Breast epithelium (tissue), 4 donors: ENCODE data around the gene PATZ1. TPM values are rescaled to one million over a fixed set of nuclear protein-coding genes. Genes with fewer than 3 reads are reported as not detected.
A peak's percentile ranks its signal among the peaks of the same experiment; 100 is the strongest.

Experiments used
- DNase-seq, 2 donors: peaks; one replicate each; pipeline ENCODE4 v3.0.0-alpha.2; 2019; ENCODE audit warnings: low spot score in 2 of 2
- H3K27ac ChIP-seq, 2 donors: fragments of 200-600 bp; sonication (generic) in 1 of 2; one replicate each; pipeline ENCODE4 v1.5.1; 2016 to 2019; ENCODE audit warnings: mild to moderate bottlenecking in 1 of 2
- H3K27me3 ChIP-seq, 2 donors: fragments of 200-600 bp; sonication (generic) in 1 of 2; one replicate each; pipeline versions ENCODE4 v1.5.1 to v1.6.0; 2017 to 2019; ENCODE audit warnings: control low read depth in 1 of 2, mild to moderate bottlenecking in 1 of 2
- H3K36me3 ChIP-seq: fragments of 200-600 bp; one replicate; pipeline ENCODE4 v1.5.1; 2019
- H3K4me1 ChIP-seq, 2 donors: fragments of 200-600 bp; sonication (generic); one replicate each; pipeline ENCODE4 v1.5.1; 2016 to 2019; ENCODE audit warnings: control low read depth in 1 of 2
- H3K4me3 ChIP-seq, 3 donors: fragments of 200-600 bp; sonication (generic); 1 replicate in 2 of 3; 2 replicates in 1 of 3; pipeline ENCODE4 v1.5.1; 2016 to 2019; ENCODE audit warnings: mild to moderate bottlenecking in 3 of 3, moderate library complexity in 2 of 3
- H3K9me3 ChIP-seq, 2 donors: fragments of 200-600 bp; sonication (generic) in 1 of 2; one replicate each; pipeline ENCODE4 v1.5.1; 2016 to 2019; ENCODE audit warnings: control low read depth in 1 of 2
- CTCF ChIP-seq, 3 donors: fragments of 450-650 bp; IDR thresholded peaks; one replicate each; pipeline ENCODE4 v1.5.1; 2016 to 2017; ENCODE audit warnings: antibody characterized with exemption in 3 of 3, mild to moderate bottlenecking in 3 of 3, moderate library complexity in 3 of 3
- POLR2A ChIP-seq: fragments of 450-650 bp; IDR thresholded peaks from one replicate; pipeline ENCODE4 v1.6.1; 2016; ENCODE audit warnings: antibody characterized with exemption, mild to moderate bottlenecking, moderate library complexity
- POLR2AphosphoS5 ChIP-seq, 3 donors: sonication (generic); formaldehyde crosslinking; IDR thresholded peaks; one replicate each; pipeline ENCODE4 v1.6.1; 2017; ENCODE audit warnings: antibody characterized with exemption in 3 of 3
- intact Hi-C: fragments of 100-400 bp; cut with DNase I; formaldehyde crosslinking; loops from one replicate; pipeline ENCODE4 v1.15.1; 2023; ENCODE audit warnings: low total_unique reads
- total RNA-seq, 3 donors: library from RNA; depleted of rRNA; stranded (reverse); fragments of >200 nt; gene quantifications; one replicate each; pipeline ENCODE4 v1.1.0, GENCODE V29; 2016

Gene PATZ1
- total RNA-seq, 3 donors from 2014 or later, result 15.4 to 49.6 (median 40.6) TPM

GRCh38 chr22:31291481-31292235, 54.5 kb downstream of the PATZ1 start:
- H3K4me3 ChIP-seq, result peak overlapping the region; percentile 75 to 93 (median 85)
- peaks cover 6 to 15% of the 10 kb centered on the region in 2 donors for H3K4me1 ChIP-seq
- H3K27ac ChIP-seq, result peak overlapping the region; percentile 94 to 98
- no peaks in the 10 kb centered on the region for H3K36me3 ChIP-seq
- no peaks in the 10 kb centered on the region for H3K27me3 ChIP-seq
- TF ChIP-seq CTCF (IDR thresholded peaks at IDR 0.05) (no peak), POLR2AphosphoS5 (IDR thresholded peaks at IDR 0.05) (no peak), POLR2A (no peak)
- no peaks in the 10 kb centered on the region for H3K9me3 ChIP-seq
- intact Hi-C loops, result no loop called here
- DNase-seq, result no peak

GRCh38 chr22:31290494-31291471, 55.4 kb downstream of the PATZ1 start:
- Histone ChIP-seq H3K27ac (peak overlapping the region; percentile 94 to 98), H3K4me3 (peak overlapping the region; percentile 75 to 93 (median 85)), H3K27me3 (no peaks in the 10 kb centered on the region), H3K36me3 (no peaks in the 10 kb centered on the region), H3K4me1 (peaks cover 6 to 15% of the 10 kb centered on the region in 2 donors), H3K9me3 (no peaks in the 10 kb centered on the region)
- intact Hi-C loops, result no loop called here
- TF ChIP-seq POLR2AphosphoS5 (IDR thresholded peaks at IDR 0.05) (peak; percentile 76 to 98 (median 94)), POLR2A (peak; percentile 93), CTCF (IDR thresholded peaks at IDR 0.05) (no peak)
- DNase-seq, result peak; percentile 96 to 97

- peak overlapping the region in 2 of 3 donors; percentile 85 to 93 for H3K4me3 ChIP-seq
- no peaks in the 10 kb centered on the region for H3K9me3 ChIP-seq
- intact Hi-C loops, result no loop called here
- no peaks in the 10 kb centered on the region for H3K36me3 ChIP-seq
- H3K27ac ChIP-seq, result peak overlapping the region; percentile 94 to 98
- TF ChIP-seq POLR2AphosphoS5 (IDR thresholded peaks at IDR 0.05), result no peak
- no peak for TF ChIP-seq CTCF (IDR thresholded peaks at IDR 0.05)
- TF ChIP-seq POLR2A, result no peak
- no peak for DNase-seq
- no peaks in the 10 kb centered on the region for H3K27me3 ChIP-seq
- peaks cover 6 to 27% of the 10 kb centered on the region in 2 donors for H3K4me1 ChIP-seq
These were observed 56.8 kb downstream of the PATZ1 start for GRCh38 chr22:31289344-31289743.

GRCh38 chr22:31288496-31289240, 57.5 kb downstream of the PATZ1 start:
- peaks cover 6 to 27% of the 10 kb centered on the region in 2 donors for H3K4me1 ChIP-seq
- no peaks in the 10 kb centered on the region for H3K36me3 ChIP-seq
- peak overlapping the region; percentile 94 to 98 for H3K27ac ChIP-seq
- intact Hi-C loops, result no loop called here
- H3K4me3 ChIP-seq, result peak overlapping the region in 1 of 3 donors; percentile 93
- no peaks in the 10 kb centered on the region for H3K9me3 ChIP-seq
- no peak for DNase-seq
- TF ChIP-seq POLR2AphosphoS5 (IDR thresholded peaks at IDR 0.05), result no peak
- TF ChIP-seq CTCF (IDR thresholded peaks at IDR 0.05), result no peak
- H3K27me3 ChIP-seq, result no peaks in the 10 kb centered on the region
